ENCODE results near the gene DNAH2.

GRCh38 chr17:7840441-7840840 lies 122.9 kb downstream of the DNAH2 start:
- TF ChIP-seq JUN (IDR thresholded peaks at IDR 0.05; ENCODE audit: borderline replicate concordance, insufficient read depth, insufficient read length, low read depth) (no peak), POLR2AphosphoS5 (IDR thresholded peaks at IDR 0.05; ENCODE audit: insufficient read depth, low read depth, low read length) (no peak)
- TF ChIP-seq, protein P1, sequence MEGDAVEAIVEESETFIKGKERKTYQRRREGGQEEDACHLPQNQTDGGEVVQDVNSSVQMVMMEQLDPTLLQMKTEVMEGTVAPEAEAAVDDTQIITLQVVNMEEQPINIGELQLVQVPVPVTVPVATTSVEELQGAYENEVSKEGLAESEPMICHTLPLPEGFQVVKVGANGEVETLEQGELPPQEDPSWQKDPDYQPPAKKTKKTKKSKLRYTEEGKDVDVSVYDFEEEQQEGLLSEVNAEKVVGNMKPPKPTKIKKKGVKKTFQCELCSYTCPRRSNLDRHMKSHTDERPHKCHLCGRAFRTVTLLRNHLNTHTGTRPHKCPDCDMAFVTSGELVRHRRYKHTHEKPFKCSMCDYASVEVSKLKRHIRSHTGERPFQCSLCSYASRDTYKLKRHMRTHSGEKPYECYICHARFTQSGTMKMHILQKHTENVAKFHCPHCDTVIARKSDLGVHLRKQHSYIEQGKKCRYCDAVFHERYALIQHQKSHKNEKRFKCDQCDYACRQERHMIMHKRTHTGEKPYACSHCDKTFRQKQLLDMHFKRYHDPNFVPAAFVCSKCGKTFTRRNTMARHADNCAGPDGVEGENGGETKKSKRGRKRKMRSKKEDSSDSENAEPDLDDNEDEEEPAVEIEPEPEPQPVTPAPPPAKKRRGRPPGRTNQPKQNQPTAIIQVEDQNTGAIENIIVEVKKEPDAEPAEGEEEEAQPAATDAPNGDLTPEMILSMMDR (IDR thresholded peaks at IDR 0.05; ENCODE audit: extremely low read depth in 1 of 2, insufficient read depth in 1 of 2, low read depth in 1 of 2, low read length in 2 of 2) = no peak
